Activated CD8-positive, alpha-beta T cell treated with anti-CD3 and anti-CD28 coated beads, Interleukin-2, amount 10 ng/mL, durations not matched to agents 7 days and 5 days (primary cell): ENCODE data around the gene CDK11B. TPM values are rescaled to one million over a fixed set of nuclear protein-coding genes. Genes with fewer than 3 reads are reported as not detected.
"Not testable (repeated sequence)": the region's sequence is repeated elsewhere in the genome, so short reads cannot be mapped to it uniquely, and the experiment has no call there.

Experiments
- ATAC-seq: fragments of 150-1000 bp; cut with Tn5 transposase; one replicate; pipeline ENCODE4 v1.10.0; 2021; ENCODE audit warnings: moderate library complexity
- CTCF ChIA-PET: fragments of 350-600 bp; sonication (Branson Sonifier 250); formaldehyde crosslinking; loops from one replicate; lab custom pipeline; 2021; ENCODE audit warnings: antibody characterized with exemption; lab: Charles Lee
- POLR2A ChIA-PET: fragments of 350-600 bp; sonication (Branson Sonifier 250); formaldehyde crosslinking; loops from one replicate; lab custom pipeline; 2021; ENCODE audit warnings: antibody characterized with exemption; lab: Charles Lee
- DNase-seq: peaks from one replicate; pipeline ENCODE4 v3.0.0-alpha.2; 2020
- H3K27ac Mint-ChIP-seq: one replicate; pipeline ENCODE4 v1.8.0; 2021; ENCODE audit warnings: mild to moderate bottlenecking, mixed read lengths
- H3K27me3 Mint-ChIP-seq: one replicate; pipeline ENCODE4 v1.8.0; 2021; ENCODE audit warnings: low read depth, mixed read lengths
- H3K36me3 Mint-ChIP-seq: one replicate; pipeline ENCODE4 v1.8.0; 2021; ENCODE audit warnings: low read depth, mixed read lengths
- H3K4me1 Mint-ChIP-seq: one replicate; pipeline ENCODE4 v1.8.0; 2021; ENCODE audit warnings: low read depth, mixed read lengths
- H3K4me3 Mint-ChIP-seq: one replicate; pipeline ENCODE4 v1.8.0; 2021; ENCODE audit warnings: mild to moderate bottlenecking, mixed read lengths
- H3K9me3 Mint-ChIP-seq: one replicate; pipeline ENCODE4 v1.8.0; 2022; ENCODE audit warnings: mixed read lengths; ENCODE audit not compliant: insufficient read depth
- total RNA-seq, 2 experiments: library from RNA; stranded (reverse); gene quantifications; one replicate each; pipeline ENCODE4 v1.2.3, GENCODE V29; 2021

The CDK11B gene
- total RNA-seq, 2 experiments from 2014 or later: 35.4 to 39.5 TPM

DNA sequence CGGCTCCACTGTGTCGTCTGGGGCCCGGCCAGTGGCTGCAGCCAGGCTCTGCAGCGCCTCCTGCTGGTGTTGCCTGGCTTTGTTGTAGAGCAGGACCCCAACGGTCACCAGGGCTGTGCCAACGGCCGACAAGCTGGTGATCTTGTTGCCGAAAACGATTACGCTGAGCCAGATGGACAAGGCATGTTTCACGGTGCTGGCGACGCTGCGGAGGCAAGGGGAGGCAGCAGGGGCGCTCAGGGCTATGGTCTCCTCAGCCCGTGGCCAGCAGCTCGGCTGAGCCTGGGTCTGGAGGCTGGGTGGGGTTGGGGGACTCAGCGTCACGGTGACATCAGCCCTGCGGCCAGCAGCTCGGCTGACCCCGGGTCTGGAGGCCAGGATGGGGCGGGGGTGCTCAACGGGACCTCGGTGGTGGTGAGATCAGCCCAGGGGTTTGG is 7.0 kb upstream of the CDK11B start:
- H3K4me1 Mint-ChIP-seq: peaks cover 9% of the 10 kb centered on the region
- ATAC-seq (peak; percentile 42), DNase-seq (no peak)
- H3K9me3 Mint-ChIP-seq: no peaks in the 10 kb centered on the region
- H3K4me3 Mint-ChIP-seq: no peak overlapping the region
- H3K36me3 Mint-ChIP-seq: peaks cover 21% of the 10 kb centered on the region
- H3K27ac Mint-ChIP-seq: no peak overlapping the region
- H3K27me3 Mint-ChIP-seq: no peaks in the 10 kb centered on the region
- ChIA-PET POLR2A (interaction anchor here (1.2 to 1.8 kb wide), 2 partner anchors 12 to 63 kb away, joined by 6 to 7 read pairs; no protein-coding TSS in a partner anchor), CTCF (interaction anchor here (0.8 to 2.9 kb wide), 6 partner anchors 13 to 64 kb away, joined by 3 to 20 read pairs (median 4); no protein-coding TSS in a partner anchor)

DNA sequence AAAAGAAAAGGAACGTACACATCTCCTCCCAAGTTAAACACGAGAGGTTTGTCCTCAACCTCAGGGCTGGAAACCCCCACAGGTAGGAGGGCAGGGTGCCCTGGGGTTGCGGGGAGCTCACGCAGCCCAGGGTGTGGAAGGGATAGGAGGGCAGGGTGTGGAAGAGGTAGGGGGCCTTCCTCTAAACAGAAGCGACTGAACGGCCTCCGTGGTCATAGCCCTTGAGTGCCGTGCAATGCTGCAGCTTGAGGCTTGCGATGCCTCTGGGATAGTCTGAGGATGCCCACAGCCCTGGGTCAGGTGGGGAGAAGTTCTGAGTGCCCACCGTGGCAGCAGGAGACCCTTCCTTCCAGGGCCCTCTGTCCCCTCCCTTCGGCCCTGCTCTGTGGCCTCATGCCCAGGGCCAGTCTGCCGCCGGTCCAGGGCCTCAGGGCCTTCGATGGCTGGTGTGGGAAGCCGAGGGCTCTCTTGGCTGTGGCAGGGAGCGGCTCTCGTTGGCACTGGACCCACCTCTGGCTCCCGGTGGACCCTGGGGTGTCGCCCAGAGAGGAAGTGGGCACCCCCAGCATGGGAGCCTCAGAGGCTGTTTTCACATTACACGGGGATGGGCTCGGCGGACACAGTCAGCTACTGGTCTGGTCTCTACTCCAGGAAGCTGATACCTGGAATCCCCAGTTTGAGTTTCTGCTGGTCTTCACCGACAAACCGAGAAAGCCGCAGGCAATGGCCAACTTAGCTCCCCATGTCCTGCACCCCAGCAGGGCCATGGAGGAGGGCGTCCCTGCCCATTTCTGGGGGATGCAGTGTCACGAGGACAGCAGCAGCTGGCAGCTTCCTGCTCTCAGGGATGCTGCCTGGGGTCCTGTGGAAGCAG is 6.4 kb upstream of the CDK11B start:
- no peak overlapping the region for H3K4me3 Mint-ChIP-seq
- ATAC-seq (no peak), DNase-seq (no peak)
- CTCF ChIA-PET: interaction anchor here (0.8 to 2.9 kb wide), 7 partner anchors 12 to 64 kb away, joined by 3 to 20 read pairs (median 4); no protein-coding TSS in a partner anchor
- POLR2A ChIA-PET: interaction anchor here (1.2 to 1.8 kb wide), 2 partner anchors 13 to 64 kb away, joined by 6 to 7 read pairs; no protein-coding TSS in a partner anchor
- H3K9me3 Mint-ChIP-seq: no peaks in the 10 kb centered on the region
- peaks cover 9% of the 10 kb centered on the region for H3K4me1 Mint-ChIP-seq
- H3K27me3 Mint-ChIP-seq: no peaks in the 10 kb centered on the region
- H3K27ac Mint-ChIP-seq: no peak overlapping the region
- peaks cover 21% of the 10 kb centered on the region for H3K36me3 Mint-ChIP-seq

- H3K4me1 Mint-ChIP-seq, POLR2A ChIA-PET: not testable (repeated sequence)
- CTCF ChIA-PET: interaction anchor here (1.1 to 2.9 kb wide), 2 partner anchors 11 to 14 kb away, joined by 3 to 20 read pairs; no protein-coding TSS in a partner anchor
These were observed 5.5 kb upstream of the CDK11B start for GRCh38 chr1:1664318-1664717.

GRCh38 chr1:1662830-1663560 is 4.2 kb upstream of the CDK11B start:
- H3K4me1 Mint-ChIP-seq, H3K9me3 Mint-ChIP-seq, H3K27me3 Mint-ChIP-seq, DNase-seq, CTCF ChIA-PET, H3K4me3 Mint-ChIP-seq, ATAC-seq, POLR2A ChIA-PET: not testable (repeated sequence)
- Mint-ChIP-seq H3K36me3 (peaks cover 16% of the 10 kb centered on the region), H3K27ac (peak overlapping the region; percentile 63)

More at GRCh38 chr1:1664318-1664717, 5.5 kb upstream of the CDK11B start:
- not testable (repeated sequence) for DNase-seq, H3K4me3 Mint-ChIP-seq, H3K27me3 Mint-ChIP-seq, H3K27ac Mint-ChIP-seq, H3K9me3 Mint-ChIP-seq, ATAC-seq
- peaks cover 16% of the 10 kb centered on the region for H3K36me3 Mint-ChIP-seq

DNA sequence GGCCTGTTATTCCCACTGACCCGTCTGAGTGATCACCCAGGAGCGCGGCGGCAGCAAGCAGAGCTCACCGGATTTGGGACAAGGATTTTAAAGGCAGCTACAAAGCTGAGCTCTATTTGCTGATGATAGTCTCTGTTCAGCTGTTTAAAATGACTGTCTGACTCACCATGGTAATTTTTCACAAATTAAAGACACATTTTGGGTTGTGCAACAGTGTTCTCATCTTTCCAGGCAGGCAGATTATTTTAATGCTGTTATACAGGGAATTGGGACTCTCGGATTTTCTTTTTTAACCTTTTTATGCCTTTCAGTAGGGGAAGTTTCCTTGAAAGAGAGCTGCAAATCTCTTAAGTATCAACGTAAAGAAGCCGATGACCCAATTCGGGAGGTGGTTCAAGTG is 3.6 kb upstream of the CDK11B start:
- POLR2A ChIA-PET, CTCF ChIA-PET, H3K4me3 Mint-ChIP-seq, ATAC-seq, H3K27me3 Mint-ChIP-seq, DNase-seq, H3K4me1 Mint-ChIP-seq, H3K9me3 Mint-ChIP-seq, H3K27ac Mint-ChIP-seq: not testable (repeated sequence)
- peaks cover 13% of the 10 kb centered on the region for H3K36me3 Mint-ChIP-seq

- CTCF ChIA-PET, H3K4me1 Mint-ChIP-seq, DNase-seq, POLR2A ChIA-PET, H3K9me3 Mint-ChIP-seq, ATAC-seq, H3K27me3 Mint-ChIP-seq, H3K27ac Mint-ChIP-seq, H3K4me3 Mint-ChIP-seq: not testable (repeated sequence)
- H3K36me3 Mint-ChIP-seq: peaks cover 45% of the 10 kb centered on the region
These were observed 10.5 kb downstream of the CDK11B start for GRCh38 chr1:1648265-1648664.

DNA sequence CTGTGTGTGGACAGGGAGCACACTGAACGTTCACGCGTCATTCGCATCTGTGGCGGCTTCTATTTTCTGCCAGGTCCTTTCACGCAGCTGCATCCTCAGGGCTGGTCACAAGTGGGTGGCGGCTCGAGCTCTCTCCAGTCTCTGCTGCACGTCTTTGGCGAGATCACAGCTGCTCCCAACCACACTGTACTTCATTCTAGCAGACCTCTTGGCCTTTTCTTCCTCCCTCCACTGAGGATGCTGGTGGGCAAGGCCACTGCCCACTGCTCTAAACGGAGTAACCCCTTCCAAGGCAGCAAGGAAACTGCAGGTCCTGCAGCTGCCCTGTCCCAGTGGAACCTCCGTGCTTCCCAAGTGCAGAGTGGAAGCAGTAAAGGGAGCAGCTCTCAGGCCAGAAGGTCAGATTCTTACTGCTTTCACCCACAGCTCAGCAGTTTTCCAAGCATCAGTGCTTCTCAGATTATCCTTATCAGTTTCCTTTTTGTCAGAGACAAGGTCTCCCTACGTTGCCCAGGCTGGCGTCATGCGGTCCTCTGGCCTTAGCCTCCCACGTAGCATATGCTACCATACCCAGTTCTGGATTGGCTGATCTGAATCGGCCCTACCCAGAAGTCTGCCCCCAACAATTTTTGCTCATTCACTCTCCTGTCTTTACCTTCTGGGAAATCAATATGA is 11.1 kb downstream of the CDK11B start:
- CTCF ChIA-PET, H3K4me1 Mint-ChIP-seq, ATAC-seq, DNase-seq, H3K27me3 Mint-ChIP-seq, H3K27ac Mint-ChIP-seq, POLR2A ChIA-PET, H3K9me3 Mint-ChIP-seq, H3K4me3 Mint-ChIP-seq: not testable (repeated sequence)
- H3K36me3 Mint-ChIP-seq: peaks cover 44% of the 10 kb centered on the region

DNA sequence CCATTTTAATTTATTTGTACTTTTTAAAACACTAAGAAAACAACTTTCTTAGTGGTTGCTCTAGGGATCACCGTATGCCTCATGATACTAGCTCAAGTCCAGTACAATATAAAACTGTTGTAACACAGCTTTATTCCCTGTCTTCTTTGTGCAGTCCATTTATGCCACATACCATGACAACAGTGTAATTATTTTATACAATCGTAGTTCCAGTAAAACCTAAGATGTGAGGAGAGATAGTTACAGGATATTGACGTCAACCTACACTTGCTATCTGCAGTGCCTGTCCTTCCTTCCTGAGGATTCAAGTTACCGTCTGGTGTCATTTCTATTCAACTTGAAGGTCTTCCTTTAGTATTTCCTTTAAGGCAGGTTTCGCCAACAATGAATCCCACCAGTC is 12.5 kb downstream of the CDK11B start:
- POLR2A ChIA-PET: interaction anchor here (1.0 kb wide), 1 partner anchor 238 kb away, joined by 3 read pairs; no protein-coding TSS in a partner anchor
- CTCF ChIA-PET, H3K4me1 Mint-ChIP-seq, H3K9me3 Mint-ChIP-seq, H3K27me3 Mint-ChIP-seq, ATAC-seq, DNase-seq, H3K27ac Mint-ChIP-seq, H3K4me3 Mint-ChIP-seq: not testable (repeated sequence)
- H3K36me3 Mint-ChIP-seq: peaks cover 36% of the 10 kb centered on the region

- H3K36me3 Mint-ChIP-seq, H3K27ac Mint-ChIP-seq, POLR2A ChIA-PET, H3K4me1 Mint-ChIP-seq, ATAC-seq, H3K9me3 Mint-ChIP-seq, H3K27me3 Mint-ChIP-seq, CTCF ChIA-PET, H3K4me3 Mint-ChIP-seq, DNase-seq: not testable (repeated sequence)
These were observed 17.9 kb downstream of the CDK11B start for GRCh38 chr1:1640711-1641461.

DNA sequence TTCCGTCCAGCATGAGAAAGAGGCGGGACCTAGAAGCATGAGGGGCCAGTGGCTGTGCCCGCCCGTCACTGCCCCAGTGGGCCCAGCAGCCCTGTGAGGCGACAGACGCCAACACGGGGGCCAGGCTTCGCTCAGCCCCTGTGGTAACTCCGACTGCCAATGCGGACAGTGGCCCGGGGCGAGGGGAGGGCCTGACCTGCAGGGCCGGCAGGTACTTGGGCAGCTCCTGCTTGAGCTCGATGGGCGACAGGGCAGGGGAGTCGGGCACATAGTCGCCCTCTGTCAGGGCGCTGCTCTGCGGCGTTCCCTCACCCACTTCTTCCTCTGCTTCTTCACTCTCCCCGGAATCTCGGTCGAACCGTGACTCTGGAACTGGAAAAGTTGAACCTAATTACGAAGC is 18.7 kb downstream of the CDK11B start:
- CTCF ChIA-PET, H3K9me3 Mint-ChIP-seq, DNase-seq, POLR2A ChIA-PET, H3K4me1 Mint-ChIP-seq, H3K27ac Mint-ChIP-seq, H3K4me3 Mint-ChIP-seq, H3K36me3 Mint-ChIP-seq, ATAC-seq, H3K27me3 Mint-ChIP-seq: not testable (repeated sequence)

- H3K9me3 Mint-ChIP-seq, H3K36me3 Mint-ChIP-seq, POLR2A ChIA-PET, CTCF ChIA-PET, H3K4me1 Mint-ChIP-seq, H3K27me3 Mint-ChIP-seq, H3K4me3 Mint-ChIP-seq, H3K27ac Mint-ChIP-seq, ATAC-seq: not testable (repeated sequence)
- peak; percentile 9 for DNase-seq
These were observed 19.4 kb downstream of the CDK11B start for GRCh38 chr1:1639368-1639767.
